A549 (cell line): Measurements from ENCODE around the gene STOX2.
"Not testable (repeated sequence)": the region's sequence is repeated elsewhere in the genome, so short reads cannot be mapped to it uniquely, and the experiment has no call there.

Experiments used
- CTCF ChIP-seq: fragments of >200 bp; sonication (Bioruptor Twin); formaldehyde crosslinking; IDR thresholded peaks from 3 replicates; pipeline ENCODE4 v1.5.1; 2016
- MAX ChIP-seq: IDR thresholded peaks from 2 replicates; pipeline ENCODE4 v1.6.1; 2012

- TF ChIP-seq MAX, CTCF: not testable (repeated sequence)
Observed at GRCh38 chr4:184051262-184051661, 146.2 kb downstream of the STOX2 start.
